HTR-8/SVneo (cell line): ENCODE data around the gene ASNSD1.
"Not testable (repeated sequence)": the region's sequence is repeated elsewhere in the genome, so short reads cannot be mapped to it uniquely, and the experiment has no call there.

Experiments
- DNase-seq: peaks from one replicate; pipeline ENCODE4 v3.0.0; 2011; ENCODE audit warnings: low spot score, mixed read lengths; ENCODE audit not compliant: insufficient read length
- FAIRE-seq: peaks from 2 replicates; lab custom pipeline; 2011; peaks lifted over from hg19 to GRCh38; lab: Jason Lieb, UNC

ASNSD1 gene

GRCh38 chr2:189683348-189683747 lies 22.1 kb downstream of the ASNSD1 start:
- DNase-seq: no peak
- FAIRE-seq: no peak

GRCh38 chr2:189684811-189685210 lies 23.6 kb downstream of the ASNSD1 start:
- FAIRE-seq: no peak
- DNase-seq: no peak

GRCh38 chr2:189685540-189686229 lies 24.4 kb downstream of the ASNSD1 start:
- FAIRE-seq (no peak), DNase-seq (no peak)

- not testable (repeated sequence) for FAIRE-seq, DNase-seq
Measured at GRCh38 chr2:189687796-189688195, 26.5 kb downstream of the ASNSD1 start.

- no peak for DNase-seq
- no peak for FAIRE-seq
Measured at GRCh38 chr2:189696223-189696622, 35.0 kb downstream of the ASNSD1 start.

GRCh38 chr2:189698020-189698887 lies 37.0 kb downstream of the ASNSD1 start:
- DNase-seq (no peak), FAIRE-seq (no peak)

GRCh38 chr2:189700681-189701080 lies 39.4 kb downstream of the ASNSD1 start:
- DNase-seq (no peak), FAIRE-seq (no peak)

- no peak for DNase-seq
Measured at GRCh38 chr2:189702071-189702470, 40.8 kb downstream of the ASNSD1 start.

GRCh38 chr2:189709501-189710221 lies 48.4 kb downstream of the ASNSD1 start:
- FAIRE-seq (no peak), DNase-seq (no peak)

More at GRCh38 chr2:189702071-189702470, 40.8 kb downstream of the ASNSD1 start:
- no peak for FAIRE-seq

- FAIRE-seq: not testable (repeated sequence)
Measured at GRCh38 chr2:189717593-189717992, 56.3 kb downstream of the ASNSD1 start.

GRCh38 chr2:189719571-189719970 lies 58.3 kb downstream of the ASNSD1 start:
- FAIRE-seq (no peak), DNase-seq (no peak)

More at GRCh38 chr2:189717593-189717992, 56.3 kb downstream of the ASNSD1 start:
- not testable (repeated sequence) for DNase-seq
